AG09319 (cell line): ENCODE measurements around the gene GET3.

ENCODE experiments used
- DNase-seq: peaks from one replicate; pipeline ENCODE4 v3.0.0-alpha.2; 2010; ENCODE audit warnings: low read depth; ENCODE audit errors: extremely low read depth
- TF ChIP-seq, protein P1 (sequence below): IDR thresholded peaks from 2 replicates; pipeline ENCODE4 v1.5.1; 2011; ENCODE audit warnings: low read depth, mild to moderate bottlenecking, inconsistent platforms, low read length, moderate library complexity

Gene GET3

DNA sequence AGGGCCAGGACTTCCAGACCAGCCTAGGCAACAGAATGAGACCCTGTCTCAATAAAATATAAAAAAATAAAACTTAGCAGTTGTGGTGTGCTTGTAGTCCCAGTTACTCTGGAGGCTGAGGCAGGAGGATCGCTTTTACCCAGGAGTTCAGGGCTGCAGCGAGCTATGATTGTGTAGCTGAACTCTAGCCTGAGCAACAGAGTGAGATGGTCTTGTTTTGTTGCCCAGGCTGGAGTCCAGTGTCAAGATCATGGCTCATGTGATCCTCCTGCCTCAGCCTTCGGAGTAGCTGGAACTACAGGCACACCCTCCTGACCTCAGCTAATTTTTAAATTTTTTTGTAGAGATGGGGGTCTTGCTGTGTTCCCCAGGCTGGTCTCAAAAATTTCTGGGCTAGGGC, 49.7 kb downstream of the GET3 start:
- no peak for DNase-seq

DNA sequence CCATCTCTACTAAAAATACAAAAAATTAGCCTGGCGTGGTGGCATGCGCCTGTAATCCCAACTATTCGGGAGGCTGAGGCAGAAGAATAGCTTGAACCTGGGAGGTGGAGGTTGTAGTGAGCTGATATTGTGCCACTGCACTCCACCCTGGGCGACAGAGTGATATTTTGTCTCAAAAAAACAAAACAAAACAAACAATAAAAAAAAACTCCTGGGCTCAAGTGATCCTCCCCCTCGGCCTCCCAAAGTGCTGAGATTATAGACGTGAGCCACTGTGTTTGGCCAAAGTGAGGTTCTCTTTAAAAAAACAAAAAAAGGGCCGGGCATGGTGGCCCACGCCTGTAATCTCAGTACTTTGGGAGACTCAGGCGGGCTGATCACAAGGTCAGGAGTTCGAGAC, 50.2 kb downstream of the GET3 start:
- no peak for DNase-seq
- TF ChIP-seq, protein P1, sequence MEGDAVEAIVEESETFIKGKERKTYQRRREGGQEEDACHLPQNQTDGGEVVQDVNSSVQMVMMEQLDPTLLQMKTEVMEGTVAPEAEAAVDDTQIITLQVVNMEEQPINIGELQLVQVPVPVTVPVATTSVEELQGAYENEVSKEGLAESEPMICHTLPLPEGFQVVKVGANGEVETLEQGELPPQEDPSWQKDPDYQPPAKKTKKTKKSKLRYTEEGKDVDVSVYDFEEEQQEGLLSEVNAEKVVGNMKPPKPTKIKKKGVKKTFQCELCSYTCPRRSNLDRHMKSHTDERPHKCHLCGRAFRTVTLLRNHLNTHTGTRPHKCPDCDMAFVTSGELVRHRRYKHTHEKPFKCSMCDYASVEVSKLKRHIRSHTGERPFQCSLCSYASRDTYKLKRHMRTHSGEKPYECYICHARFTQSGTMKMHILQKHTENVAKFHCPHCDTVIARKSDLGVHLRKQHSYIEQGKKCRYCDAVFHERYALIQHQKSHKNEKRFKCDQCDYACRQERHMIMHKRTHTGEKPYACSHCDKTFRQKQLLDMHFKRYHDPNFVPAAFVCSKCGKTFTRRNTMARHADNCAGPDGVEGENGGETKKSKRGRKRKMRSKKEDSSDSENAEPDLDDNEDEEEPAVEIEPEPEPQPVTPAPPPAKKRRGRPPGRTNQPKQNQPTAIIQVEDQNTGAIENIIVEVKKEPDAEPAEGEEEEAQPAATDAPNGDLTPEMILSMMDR: no peak

More for the DNA sequence above, 49.7 kb downstream of the GET3 start:
- TF ChIP-seq, protein P1: no peak

DNA sequence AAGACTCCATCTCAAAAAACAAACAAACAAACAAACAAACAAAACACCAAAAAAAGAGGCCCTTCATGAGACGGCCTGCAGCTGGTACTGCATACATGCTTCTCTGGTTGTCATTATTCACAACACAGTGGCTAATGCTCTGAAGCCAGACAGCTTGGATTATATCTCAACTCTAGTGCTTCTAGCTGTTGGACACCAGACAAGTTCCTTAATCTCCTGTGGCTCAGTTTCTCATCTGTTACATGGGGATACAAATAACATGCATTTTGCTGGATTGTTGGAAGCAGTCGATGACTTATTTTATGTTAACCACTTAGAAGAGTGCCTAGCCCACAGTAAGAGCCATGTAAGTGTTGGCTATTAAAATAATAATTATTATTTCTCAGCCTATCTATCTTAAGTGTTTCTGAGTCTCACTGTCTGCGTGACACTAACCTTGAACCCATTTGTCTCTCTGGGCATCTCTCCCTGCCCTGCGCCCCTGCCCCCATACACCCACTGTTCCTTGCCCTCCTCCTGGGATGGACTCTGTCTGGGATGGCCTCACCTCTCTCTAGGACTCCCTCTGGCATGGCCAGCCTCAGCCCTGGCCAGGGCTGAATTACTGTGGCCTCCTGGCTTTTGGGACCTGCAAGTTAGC, 50.9 kb downstream of the GET3 start:
- DNase-seq: no peak

DNA sequence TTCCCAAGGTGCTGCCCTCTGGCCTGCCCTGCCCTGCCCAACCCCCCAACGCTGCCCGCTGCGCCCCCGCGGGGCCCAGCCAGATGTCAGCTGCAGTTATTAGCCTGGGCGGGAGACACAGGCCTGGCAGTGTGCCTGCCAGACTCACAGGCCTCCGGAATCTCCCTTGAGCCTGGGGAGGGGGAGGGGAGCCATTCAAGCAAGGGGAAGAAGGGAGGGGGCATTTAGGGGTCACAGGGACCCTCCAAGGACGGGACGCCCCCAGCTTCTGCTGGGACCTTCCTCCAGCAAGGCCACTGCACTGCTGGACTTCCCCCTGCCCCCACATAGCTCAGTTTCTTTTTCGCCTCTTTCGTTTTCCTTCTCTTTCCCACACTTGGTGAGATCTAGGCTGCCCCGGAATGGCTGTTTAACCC, 51.4 kb downstream of the GET3 start:
- no peak for DNase-seq
- TF ChIP-seq, protein P1: no peak

More for the DNA sequence above, 50.9 kb downstream of the GET3 start:
- TF ChIP-seq, protein P1: no peak

DNA sequence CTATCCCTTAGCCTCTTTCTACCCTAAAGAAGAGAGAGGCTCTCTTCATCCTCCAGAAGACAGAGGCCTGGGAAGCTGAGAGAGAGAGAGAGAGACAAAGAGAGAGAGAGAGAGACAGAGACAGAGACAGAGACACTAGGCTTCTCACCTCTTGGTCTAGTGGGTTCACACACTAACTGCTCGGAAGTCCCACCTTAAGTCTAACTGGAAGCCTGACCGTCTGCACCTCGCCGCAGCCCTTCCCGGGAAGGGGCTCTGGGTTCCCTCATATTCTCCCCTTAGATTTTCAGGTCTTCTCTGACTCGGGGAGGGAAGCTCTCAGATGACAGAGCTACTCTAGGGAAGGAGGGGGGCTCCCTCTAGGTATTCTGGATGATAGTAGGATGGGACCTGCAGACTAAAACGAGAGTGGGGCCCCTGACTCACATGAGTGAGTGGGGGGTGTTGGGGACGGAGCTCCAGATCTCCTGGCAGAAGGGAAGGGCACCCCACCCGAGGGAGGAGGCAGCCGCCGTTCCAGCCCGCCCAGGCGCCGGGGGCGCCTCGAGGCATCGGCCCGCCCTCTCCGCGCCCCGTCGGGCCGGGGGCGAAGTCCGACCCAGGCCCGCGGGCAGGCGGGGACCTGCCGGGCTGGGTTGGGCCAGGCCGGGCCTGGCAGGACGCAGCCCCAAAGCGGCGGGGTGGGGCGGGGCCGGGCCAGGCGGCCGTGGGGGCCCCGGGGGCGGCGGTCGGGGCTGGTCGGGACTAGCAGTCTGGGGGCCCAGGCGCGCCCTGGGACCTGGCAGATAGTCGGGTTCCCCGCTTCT, 52.0 kb downstream of the GET3 start:
- DNase-seq: no peak

DNA sequence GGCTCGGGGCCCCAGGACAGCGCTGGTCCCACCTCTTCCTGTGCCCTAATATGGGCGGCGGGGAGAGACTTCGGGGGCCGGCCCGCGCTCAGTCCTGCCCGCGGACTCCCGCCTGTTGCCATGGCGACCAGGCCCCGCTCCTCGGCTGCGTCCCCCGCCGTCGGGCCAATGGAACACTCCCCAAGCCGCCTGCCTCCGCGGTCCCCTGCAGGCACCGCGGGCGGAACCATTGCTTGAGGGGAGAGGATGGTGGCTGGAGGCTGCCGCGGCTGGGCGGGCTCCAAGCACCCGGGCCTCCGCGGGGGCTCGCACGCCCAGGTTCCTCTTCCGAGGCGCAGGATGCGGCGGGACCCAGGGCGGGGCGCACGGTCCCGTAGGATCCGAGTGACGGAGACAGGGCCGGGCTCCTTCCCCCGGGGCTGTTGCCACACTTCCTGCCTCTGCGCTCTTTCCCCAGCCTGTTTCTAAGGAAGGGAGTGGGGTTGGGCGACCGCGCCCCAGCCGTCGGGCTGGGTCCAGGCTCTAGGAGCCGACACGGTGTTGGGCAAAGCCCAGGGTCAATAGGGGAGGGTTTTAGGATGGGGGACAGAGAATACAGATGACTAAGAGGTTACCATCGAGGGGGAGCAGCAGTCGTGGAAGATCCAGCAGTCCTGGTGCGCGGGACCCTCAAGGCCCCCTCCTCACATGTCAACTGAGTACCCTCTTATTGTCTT, 52.8 kb downstream of the GET3 start:
- TF ChIP-seq, protein P1: no peak
- peak; percentile 94 for DNase-seq

More for the DNA sequence above, 52.0 kb downstream of the GET3 start:
- TF ChIP-seq, protein P1: no peak
